Dendritic cell treated with granulocyte-macrophage colony-stimulating factor and Interleukin-4, amounts not matched to agents 40 ng/mL and 50 ng/mL, for 4 days (primary cell): ENCODE results near the gene GKAP1.
"Not testable (repeated sequence)": the region's sequence is repeated elsewhere in the genome, so short reads cannot be mapped to it uniquely, and the experiment has no call there.

Source experiments
- H3K27ac Mint-ChIP-seq: one replicate; pipeline ENCODE4 v1.8.0; 2022; ENCODE audit warnings: mild to moderate bottlenecking, mixed read lengths
- H3K27me3 Mint-ChIP-seq: one replicate; pipeline ENCODE4 v1.8.0; 2022; ENCODE audit warnings: mild to moderate bottlenecking, mixed read lengths
- H3K36me3 Mint-ChIP-seq: one replicate; pipeline ENCODE4 v1.8.0; 2022; ENCODE audit warnings: low read depth, mixed read lengths
- H3K4me1 Mint-ChIP-seq: one replicate; pipeline ENCODE4 v1.8.0; 2022; ENCODE audit warnings: low read depth, mixed read lengths
- H3K4me3 Mint-ChIP-seq: one replicate; pipeline ENCODE4 v1.8.0; 2022; ENCODE audit warnings: mild to moderate bottlenecking, moderate library complexity, mixed read lengths
- H3K9me3 Mint-ChIP-seq: one replicate; pipeline ENCODE4 v1.8.0; 2022; ENCODE audit warnings: mixed read lengths
- intact Hi-C: fragments of 100-400 bp; cut with micrococcal nuclease; formaldehyde crosslinking; loops from one replicate; pipeline ENCODE4 v1.15.0; 2022

GKAP1 gene

DNA sequence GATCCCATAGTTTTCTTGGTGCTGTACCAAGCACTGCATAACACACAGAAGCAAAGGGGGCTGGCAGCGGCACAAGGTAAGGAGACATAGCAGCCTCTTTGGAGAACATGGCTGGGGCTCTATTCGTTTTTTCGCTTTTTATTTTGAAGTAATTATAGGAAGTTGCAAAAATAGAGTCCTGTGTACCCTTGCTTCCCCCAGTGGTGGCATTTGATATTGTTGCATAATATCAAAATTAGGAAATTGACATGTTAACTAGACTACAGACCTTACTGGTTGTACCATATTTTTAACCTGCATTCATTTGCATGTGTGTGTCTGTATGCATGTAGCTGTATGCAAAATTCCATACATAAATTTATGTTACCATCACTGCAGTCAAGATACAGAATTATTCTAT, 103.2 kb downstream of the GKAP1 start:
- intact Hi-C loops, result no loop called here
- H3K36me3 Mint-ChIP-seq, result no peaks in the 10 kb centered on the region
- no peak overlapping the region for H3K4me3 Mint-ChIP-seq
- peaks cover 3% of the 10 kb centered on the region for H3K4me1 Mint-ChIP-seq
- no peaks in the 10 kb centered on the region for H3K27me3 Mint-ChIP-seq
- no peak overlapping the region for H3K27ac Mint-ChIP-seq
- no peaks in the 10 kb centered on the region for H3K9me3 Mint-ChIP-seq

DNA sequence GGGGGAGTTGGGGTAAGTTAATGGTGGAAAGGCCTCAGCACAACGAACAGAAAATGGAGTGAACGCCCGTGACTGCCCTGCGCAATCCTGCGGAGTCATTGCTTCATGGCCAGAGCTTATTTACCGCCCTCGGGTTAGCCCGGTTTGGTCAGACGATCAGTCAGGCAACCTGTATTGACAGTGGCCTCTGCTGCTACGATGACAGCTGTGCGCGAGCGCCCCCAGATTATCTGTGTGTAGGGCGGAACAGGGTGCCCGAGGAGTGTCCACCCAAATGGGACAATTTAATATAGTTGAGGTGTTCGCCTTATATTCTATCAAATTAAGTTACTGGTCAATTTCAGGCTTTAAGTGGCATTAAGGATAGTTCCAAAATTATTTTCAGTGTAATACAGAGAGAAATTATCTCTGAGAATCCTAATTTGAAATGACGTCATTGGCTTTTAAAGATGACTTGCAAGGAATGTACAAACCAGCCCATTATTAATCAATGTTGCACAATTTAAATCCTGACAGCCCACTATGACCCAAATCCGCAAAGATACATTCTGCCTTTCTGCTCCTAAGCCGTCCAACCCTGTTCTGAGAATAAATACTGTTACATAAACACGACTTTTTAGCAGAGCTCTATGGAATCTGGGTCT, 108.9 kb downstream of the GKAP1 start:
- Mint-ChIP-seq H3K4me1 (peaks cover 33% of the 10 kb centered on the region), H3K36me3 (peaks cover 26% of the 10 kb centered on the region), H3K27ac (peak overlapping the region; percentile 100), H3K9me3 (no peaks in the 10 kb centered on the region), H3K4me3 (peak overlapping the region; percentile 97), H3K27me3 (no peaks in the 10 kb centered on the region)
- intact Hi-C loops, result loop anchor here (5.0 to 10.0 kb wide), 4 partner anchors 51 to 266 kb away; partner anchors contain the start of genes GKAP1 and IDNK

DNA sequence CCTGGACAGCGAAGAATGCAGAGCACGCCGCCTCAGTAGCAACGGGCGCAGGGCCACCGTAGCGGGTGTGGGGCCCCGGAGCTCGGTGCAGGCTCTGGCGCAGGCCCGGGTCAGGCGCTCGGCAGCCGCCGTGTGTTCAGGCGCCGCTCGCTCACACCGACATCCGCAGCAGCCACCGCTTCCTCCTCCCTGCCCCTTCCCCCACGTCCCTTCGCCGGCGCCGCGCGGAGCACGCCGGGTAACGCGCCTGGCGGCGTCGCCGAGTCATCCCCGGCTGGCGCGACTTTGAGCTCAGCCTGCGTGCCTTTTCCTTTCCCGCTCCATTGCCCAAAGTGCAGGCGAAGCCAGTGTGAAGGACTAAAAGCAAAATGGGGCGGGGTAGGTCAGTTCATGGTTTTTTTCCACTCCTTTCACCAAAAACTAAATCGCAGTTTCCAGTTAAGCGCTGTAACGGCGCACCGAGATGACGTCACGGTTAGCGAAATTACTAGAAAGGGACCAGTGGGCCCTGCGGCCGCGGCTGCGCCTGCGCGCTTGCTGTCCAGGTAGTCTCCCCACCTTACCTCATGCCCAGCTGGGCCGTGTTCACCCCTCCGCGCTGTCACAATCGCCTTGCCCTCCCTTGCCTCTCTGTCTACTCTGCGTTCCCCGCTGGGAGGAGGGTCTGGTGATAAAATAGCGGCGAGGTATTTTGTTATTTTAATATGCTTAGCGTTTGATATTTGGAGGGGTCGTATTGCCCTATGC, 109.6 kb downstream of the GKAP1 start, which contains the start of gene UBQLN1:
Gene UBQLN1, minus strand, starts transcription at position 191 of the 747 bp plus-strand sequence. CDS start 279 bp downstream, outside the sequence.
- peaks cover 35% of the 10 kb centered on the region for H3K4me1 Mint-ChIP-seq
- peaks cover 26% of the 10 kb centered on the region for H3K36me3 Mint-ChIP-seq
- peak within 1 kb of the TSS; percentile 100 for H3K27ac Mint-ChIP-seq
- H3K4me3 Mint-ChIP-seq, result peak within 1 kb of the TSS; percentile 97
- no peaks in the 10 kb centered on the region for H3K27me3 Mint-ChIP-seq
- intact Hi-C loops, result loop anchor here (2.0 to 10.0 kb wide), 5 partner anchors 51 to 267 kb away; partner anchors contain the start of genes GKAP1, IDNK and KIF27
- no peaks in the 10 kb centered on the region for H3K9me3 Mint-ChIP-seq

DNA sequence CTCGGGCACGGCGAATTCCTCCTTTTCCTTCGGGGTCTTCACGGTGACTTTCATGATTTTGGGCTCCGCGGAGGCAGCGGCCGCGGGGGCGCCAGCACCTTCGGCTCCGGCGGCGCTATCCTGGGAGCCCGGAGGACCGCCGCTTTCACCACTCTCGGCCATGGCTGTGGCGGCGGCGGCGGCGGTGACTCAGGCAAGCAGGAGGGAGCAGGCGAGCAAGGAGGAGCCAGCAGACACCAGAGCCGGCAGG, 110.1 kb downstream of the GKAP1 start:
- peak overlapping the region; percentile 97 for H3K4me3 Mint-ChIP-seq
- H3K27me3 Mint-ChIP-seq, result no peaks in the 10 kb centered on the region
- H3K9me3 Mint-ChIP-seq, result no peaks in the 10 kb centered on the region
- peaks cover 26% of the 10 kb centered on the region for H3K36me3 Mint-ChIP-seq
- intact Hi-C loops, result loop anchor here (2.0 to 10.0 kb wide), 5 partner anchors 50 to 267 kb away; partner anchors contain the start of genes GKAP1, IDNK and KIF27
- peaks cover 38% of the 10 kb centered on the region for H3K4me1 Mint-ChIP-seq
- peak overlapping the region; percentile 100 for H3K27ac Mint-ChIP-seq

DNA sequence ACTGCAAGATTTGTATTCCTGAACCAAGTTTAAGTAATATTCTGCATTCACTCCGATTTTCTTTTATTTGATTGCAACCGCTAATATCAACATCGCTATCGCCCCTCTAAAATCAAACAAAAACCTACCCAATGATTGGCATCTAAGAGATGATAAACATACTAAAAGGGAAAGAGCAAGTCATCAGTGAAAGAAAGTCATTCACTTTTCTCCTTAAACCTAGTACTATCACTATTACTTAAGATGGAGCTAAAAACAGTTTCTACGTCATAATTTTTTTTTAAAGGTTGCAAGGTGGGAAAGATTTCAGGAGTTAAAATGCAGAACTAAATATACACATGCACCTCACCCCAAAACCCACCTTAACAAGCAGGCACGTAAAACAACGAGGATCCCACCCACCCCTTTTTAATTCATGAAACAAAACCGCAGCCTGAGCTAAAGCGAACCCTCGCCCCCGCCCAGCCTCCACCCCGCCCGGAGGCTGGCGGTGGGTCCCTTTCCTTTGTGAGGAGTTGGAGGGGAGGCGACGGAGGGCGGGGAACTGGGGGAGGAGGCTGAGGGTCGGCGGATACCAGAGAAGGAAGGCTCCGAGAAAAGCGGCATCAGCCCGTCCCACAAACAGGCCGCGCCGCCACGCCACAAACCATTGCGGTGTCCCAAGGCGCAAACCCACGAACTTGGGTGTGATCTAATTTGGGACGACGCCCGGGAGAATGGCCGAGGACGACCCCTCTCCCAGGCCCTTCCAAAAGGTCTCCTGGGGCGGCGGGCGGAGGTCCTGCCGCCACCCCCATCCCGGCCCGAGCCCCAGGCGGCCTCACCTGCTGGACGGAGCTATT, 110.7 kb downstream of the GKAP1 start:
- Mint-ChIP-seq H3K27ac (peak overlapping the region; percentile 100), H3K36me3 (peaks cover 26% of the 10 kb centered on the region), H3K4me3 (peak overlapping the region; percentile 97), H3K27me3 (no peaks in the 10 kb centered on the region), H3K9me3 (no peaks in the 10 kb centered on the region), H3K4me1 (peaks cover 39% of the 10 kb centered on the region)
- intact Hi-C loops, result loop anchor here (2.0 to 10.0 kb wide), 5 partner anchors 50 to 268 kb away; partner anchors contain the start of genes GKAP1, IDNK and KIF27

DNA sequence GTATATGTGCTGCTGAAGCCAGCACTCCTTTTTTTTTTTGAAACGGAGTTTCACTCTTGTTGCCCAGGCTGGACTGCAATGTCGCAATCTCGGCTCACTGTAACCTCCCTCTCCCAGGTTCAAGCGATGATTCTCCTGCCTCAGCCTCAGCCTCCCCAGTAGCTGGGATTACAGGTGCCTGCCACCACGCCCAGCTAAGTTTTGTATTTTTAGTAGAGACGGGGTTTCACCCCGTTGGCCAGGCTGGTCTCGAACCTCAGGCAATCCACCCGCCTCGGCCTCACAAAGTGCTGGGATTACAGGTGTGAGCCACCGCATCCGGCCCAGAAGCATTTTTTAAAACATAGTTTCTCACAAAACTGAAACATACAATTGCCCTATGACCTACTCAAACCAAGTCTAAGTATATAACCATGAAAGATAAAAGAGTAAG, 112.3 kb downstream of the GKAP1 start:
- H3K4me3 Mint-ChIP-seq, H3K27me3 Mint-ChIP-seq, H3K27ac Mint-ChIP-seq, H3K9me3 Mint-ChIP-seq: not testable (repeated sequence)
- peaks cover 26% of the 10 kb centered on the region for H3K36me3 Mint-ChIP-seq
- intact Hi-C loops, result loop anchor here (5.0 to 10.0 kb wide), 4 partner anchors 48 to 270 kb away; partner anchors contain the start of genes GKAP1 and IDNK
- peaks cover 52% of the 10 kb centered on the region for H3K4me1 Mint-ChIP-seq

DNA sequence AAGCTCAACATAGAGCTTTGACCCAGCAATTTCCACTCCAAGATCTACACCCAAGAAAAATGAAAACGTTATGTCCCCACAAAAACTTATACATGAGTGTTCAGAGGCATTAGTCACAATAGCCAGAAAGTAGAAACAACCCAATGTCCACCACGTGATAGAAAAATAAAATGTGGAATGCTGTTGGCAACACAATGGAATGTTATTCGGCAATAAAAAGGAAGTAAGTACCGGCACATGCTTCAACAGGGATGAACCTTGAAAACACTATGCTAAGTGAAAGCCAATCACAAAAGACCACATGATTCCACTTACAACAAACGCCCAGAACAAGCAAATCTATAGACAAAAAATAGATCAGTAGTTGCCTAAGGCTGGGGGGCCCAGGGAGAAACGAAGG, 115.8 kb downstream of the GKAP1 start:
- intact Hi-C loops, result loop anchor here (10.0 kb wide), 2 partner anchors 113 to 273 kb away; partner anchors contain the start of gene GKAP1
- Mint-ChIP-seq H3K4me3 (no peak overlapping the region), H3K9me3 (no peaks in the 10 kb centered on the region), H3K36me3 (peaks cover 11% of the 10 kb centered on the region), H3K4me1 (peaks cover 54% of the 10 kb centered on the region), H3K27me3 (no peaks in the 10 kb centered on the region), H3K27ac (no peak overlapping the region)

DNA sequence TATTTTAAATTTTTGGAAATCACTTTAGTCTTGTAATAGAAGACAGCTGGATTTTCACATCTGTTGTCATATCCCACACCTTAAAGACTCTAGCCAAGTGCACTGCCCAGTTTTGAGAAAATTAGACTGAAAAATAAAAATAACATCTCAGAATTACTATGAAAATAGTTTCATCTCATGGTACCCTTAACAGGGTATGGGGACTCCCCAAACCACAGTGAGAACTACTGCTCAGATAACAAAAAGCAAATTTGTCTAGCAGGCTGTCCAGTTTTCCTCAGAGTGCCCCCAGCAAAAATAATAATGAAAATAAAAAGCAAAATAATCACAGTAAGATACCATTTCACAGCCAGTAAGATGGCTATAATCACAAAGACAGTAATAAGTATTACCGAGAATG, 116.3 kb downstream of the GKAP1 start:
- peaks cover 53% of the 10 kb centered on the region for H3K4me1 Mint-ChIP-seq
- H3K36me3 Mint-ChIP-seq, result peaks cover 11% of the 10 kb centered on the region
- intact Hi-C loops, result loop anchor here (10.0 kb wide), 2 partner anchors 114 to 274 kb away; partner anchors contain the start of gene GKAP1
- H3K9me3 Mint-ChIP-seq, result no peaks in the 10 kb centered on the region
- H3K4me3 Mint-ChIP-seq, result no peak overlapping the region
- no peaks in the 10 kb centered on the region for H3K27me3 Mint-ChIP-seq
- H3K27ac Mint-ChIP-seq, result no peak overlapping the region

DNA sequence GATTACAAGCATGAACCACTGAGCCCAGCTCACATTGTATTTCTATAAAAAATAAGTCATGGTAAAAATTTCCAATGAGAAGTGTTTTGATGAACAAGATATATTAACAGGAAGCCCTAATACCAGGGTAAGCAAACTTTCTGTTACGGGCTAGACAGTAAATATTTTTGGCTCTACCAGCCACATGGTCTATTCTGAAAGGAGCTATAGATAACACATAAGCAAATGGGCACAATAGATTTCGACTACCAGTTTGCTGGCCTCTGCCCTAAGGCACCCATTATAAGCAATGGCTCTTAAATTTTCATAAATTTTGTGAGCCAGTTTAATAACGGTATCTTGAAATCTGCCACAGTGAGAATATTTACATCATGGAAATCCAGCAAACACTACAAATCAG, 118.0 kb downstream of the GKAP1 start:
- Mint-ChIP-seq H3K27ac (no peak overlapping the region), H3K36me3 (no peaks in the 10 kb centered on the region), H3K27me3 (no peaks in the 10 kb centered on the region), H3K4me1 (peaks cover 51% of the 10 kb centered on the region), H3K4me3 (no peak overlapping the region), H3K9me3 (no peaks in the 10 kb centered on the region)
- intact Hi-C loops, result loop anchor here (10.0 kb wide), 2 partner anchors 115 to 275 kb away; partner anchors contain the start of gene GKAP1

DNA sequence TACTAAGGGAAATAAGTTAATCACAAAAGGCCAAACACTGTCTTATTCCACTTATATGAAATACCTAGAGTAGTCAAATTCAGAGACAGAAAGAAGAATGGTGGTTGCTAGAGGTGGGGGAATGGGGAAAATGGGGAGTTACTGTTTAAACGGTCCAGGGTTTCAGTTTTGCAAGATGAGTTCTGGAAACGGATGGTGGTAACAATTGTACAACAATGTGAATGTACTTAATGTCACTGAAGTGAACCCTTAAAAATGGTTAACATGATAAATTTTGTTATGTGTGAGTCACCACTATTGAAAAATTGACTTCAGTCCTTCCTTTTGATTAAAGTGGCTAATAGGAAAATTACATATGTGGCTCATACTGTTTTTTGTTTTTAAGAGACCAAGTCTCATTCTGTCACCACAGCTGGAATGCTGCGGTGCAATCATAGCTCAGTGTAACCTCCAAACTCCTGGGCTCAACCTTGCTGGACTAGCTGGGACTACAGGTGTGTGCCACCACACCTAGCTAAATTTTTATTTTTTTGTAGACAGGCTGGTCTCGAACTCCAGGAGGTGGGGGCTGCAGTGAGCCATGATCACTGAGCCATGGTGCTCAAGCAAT, 118.5 kb downstream of the GKAP1 start:
- peaks cover 51% of the 10 kb centered on the region for H3K4me1 Mint-ChIP-seq

DNA sequence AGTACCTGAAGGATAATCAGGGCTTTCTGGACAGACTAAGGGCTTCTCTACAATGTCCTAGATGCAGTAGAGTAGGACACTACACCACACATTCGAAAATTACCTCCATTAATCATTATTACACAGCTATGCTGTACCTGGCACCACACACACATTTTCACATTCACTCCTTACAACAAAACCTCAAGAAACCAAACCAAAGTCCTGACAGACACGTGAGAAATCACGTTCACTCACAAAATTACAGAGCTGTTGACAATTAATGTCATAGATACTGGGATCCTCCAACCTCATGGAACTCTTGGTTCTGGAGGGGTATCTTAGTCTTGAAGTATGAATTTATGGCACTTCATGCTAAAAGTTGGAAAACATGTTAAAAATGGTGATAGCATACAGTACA, 126.1 kb downstream of the GKAP1 start:
- H3K4me1 Mint-ChIP-seq, result peaks cover 40% of the 10 kb centered on the region

More for the DNA sequence above, 118.5 kb downstream of the GKAP1 start:
- H3K9me3 Mint-ChIP-seq, result no peaks in the 10 kb centered on the region
- H3K27ac Mint-ChIP-seq, result no peak overlapping the region
- no peaks in the 10 kb centered on the region for H3K36me3 Mint-ChIP-seq
- H3K4me3 Mint-ChIP-seq, result no peak overlapping the region
- H3K27me3 Mint-ChIP-seq, result no peaks in the 10 kb centered on the region
- intact Hi-C loops, result no loop called here

More for the DNA sequence above, 126.1 kb downstream of the GKAP1 start:
- Mint-ChIP-seq H3K36me3 (peaks cover 6% of the 10 kb centered on the region), H3K27me3 (no peaks in the 10 kb centered on the region), H3K4me3 (no peak overlapping the region), H3K27ac (no peak overlapping the region), H3K9me3 (no peaks in the 10 kb centered on the region)
- intact Hi-C loops, result no loop called here
